Esophagus muscularis mucosa (tissue), 4 donors: ENCODE results near the gene MICB.
A peak's percentile ranks its signal among the peaks of the same experiment; 100 is the strongest.

ENCODE experiments used
- CTCF ChIP-seq, 3 experiments: fragments of 200-600 bp in 2 of 3; fragments of 450-650 bp in 1 of 3; sonication (generic) in 2 of 3; IDR thresholded peaks; one replicate each; pipeline ENCODE4 v1.5.1; 2017 to 2019; ENCODE audit warnings: antibody characterized with exemption in 3 of 3, mild to moderate bottlenecking in 2 of 3, moderate library complexity in 1 of 3
- EP300 ChIP-seq: sonication (generic); formaldehyde crosslinking; IDR thresholded peaks from one replicate; pipeline ENCODE4 v1.6.1; 2017; ENCODE audit warnings: antibody characterized with exemption
- POLR2A ChIP-seq: fragments of 450-650 bp; IDR thresholded peaks from one replicate; pipeline ENCODE4 v1.6.1; 2017; ENCODE audit warnings: antibody characterized with exemption, moderate library complexity, mild to moderate bottlenecking, low read depth
- POLR2AphosphoS5 ChIP-seq, 2 donors: sonication (generic); formaldehyde crosslinking; IDR thresholded peaks; one replicate each; pipeline ENCODE4 v1.6.1; 2017; ENCODE audit warnings: antibody characterized with exemption in 2 of 2

GRCh38 chr6:31493875-31494694 lies 3.9 kb upstream of the MICB start:
- peak; percentile 61 to 78 (median 77) for TF ChIP-seq CTCF (IDR thresholded peaks at IDR 0.05)
- TF ChIP-seq POLR2A = no peak
- peak; percentile 51 to 60 for TF ChIP-seq POLR2AphosphoS5 (IDR thresholded peaks at IDR 0.05)
- TF ChIP-seq EP300 = no peak
